GM12878 (cell line): Measurements from ENCODE around the gene ENOPH1. TPM values are rescaled to one million over a fixed set of nuclear protein-coding genes. Genes with fewer than 3 reads are reported as not detected.

Experiments used
- ATAC-seq: fragments of 200-7000 bp; cut with Tn5 transposase; 3 replicates; pipeline ENCODE4 v1.9.1; 2020; ENCODE audit warnings: mild to moderate bottlenecking, moderate library complexity
- BruUV-seq: library from RNA; stranded (reverse); fragments of 400-500 nt; replicated peaks from 2 replicates; lab custom pipeline; 2021; lab: Mats Ljungman, UMichigan
- CTCF ChIA-PET: fragments of 300-600 bp; sonication (Branson Sonifier 250); formaldehyde crosslinking; extraction: SDS; loops from one replicate; lab custom pipeline; 2021; ENCODE audit warnings: inconsistent platforms; lab: Yijun Ruan, JAX
- POLR2A ChIA-PET: fragments of 350-600 bp; formaldehyde crosslinking; extraction: SDS; loops from one replicate; lab custom pipeline; 2021; ENCODE audit warnings: inconsistent platforms; lab: Charles Lee
- RAD21 ChIA-PET: fragments of 300-600 bp; sonication (Branson Sonifier 250); formaldehyde crosslinking; loops from one replicate; lab custom pipeline; 2023; ENCODE audit warnings: antibody characterized with exemption; ENCODE audit not compliant: unreplicated experiment; lab: Charles Lee
- SMC1A ChIA-PET: fragments of 300-600 bp; sonication (Branson Sonifier 250); formaldehyde crosslinking; loops from one replicate; lab custom pipeline; 2023; ENCODE audit not compliant: unreplicated experiment, uncharacterized antibody; lab: Charles Lee
- DNase-seq: peaks from one replicate; pipeline ENCODE4 v3.0.0-alpha.2; 2011; ENCODE audit warnings: low read depth, low spot score
- FAIRE-seq: peaks from 3 replicates; lab custom pipeline; 2011; peaks lifted over from hg19 to GRCh38; lab: Jason Lieb, UNC
- H2AFZ ChIP-seq: 2 replicates; pipeline ENCODE4 v1.6.0; 2011; ENCODE audit warnings: low read depth, low read length, control low read depth; ENCODE audit not compliant: control insufficient read depth
- H3K27ac ChIP-seq: 2 replicates; pipeline ENCODE4 v1.5.1; 2011; ENCODE audit warnings: control low read depth; ENCODE audit not compliant: control insufficient read depth, insufficient read depth
- H3K27me3 ChIP-seq, 2 experiments: replicated peaks in 1 of 2; 2 replicates each; pipeline versions ENCODE4 v1.6.0 to v1.6.1; 2011; ENCODE audit warnings: low read length in 1 of 2; ENCODE audit not compliant: control insufficient read depth in 2 of 2, insufficient read depth in 2 of 2
- H3K36me3 ChIP-seq, 2 experiments: 2 replicates each; pipeline ENCODE4 v1.5.1; 2011; ENCODE audit warnings: low read length in 1 of 2; ENCODE audit not compliant: control insufficient read depth in 2 of 2, insufficient read depth in 2 of 2
- H3K4me1 ChIP-seq: 2 replicates; pipeline ENCODE4 v1.6.1; 2011; ENCODE audit warnings: mild to moderate bottlenecking, low read length, moderate library complexity, mixed read lengths; ENCODE audit not compliant: control insufficient read depth, insufficient read depth
- H3K4me2 ChIP-seq: 2 replicates; pipeline ENCODE4 v1.6.0; 2011; ENCODE audit warnings: control low read depth; ENCODE audit not compliant: control insufficient read depth, insufficient read depth
- H3K4me3 ChIP-seq: fragments of 200-600 bp; sonication (generic); 2 replicates; pipeline ENCODE4 v1.5.1; 2016
- H3K79me2 ChIP-seq: 2 replicates; pipeline ENCODE4 v1.6.0; 2011; ENCODE audit warnings: low read length; ENCODE audit not compliant: control insufficient read depth, insufficient read depth
- H3K9ac ChIP-seq: 2 replicates; pipeline ENCODE4 v1.8.0; 2011; ENCODE audit warnings: low read length, control low read depth, mixed read lengths; ENCODE audit not compliant: control insufficient read depth, insufficient read depth
- H3K9me3 ChIP-seq: replicated peaks from 3 replicates; pipeline ENCODE4 v1.5.1; 2011; ENCODE audit warnings: mild to moderate bottlenecking, low read length; ENCODE audit not compliant: control insufficient read depth, insufficient read depth
- H4K20me1 ChIP-seq: 2 replicates; pipeline ENCODE4 v1.6.0; 2011; ENCODE audit not compliant: control insufficient read depth, insufficient read depth
- CREM ChIP-seq: IDR thresholded peaks from 2 replicates; pipeline ENCODE4 v1.6.1; 2014; ENCODE audit warnings: antibody characterized with exemption, low read depth
- EZH2 ChIP-seq: IDR thresholded peaks from 2 replicates; pipeline ENCODE4 v1.6.1; 2012; ENCODE audit warnings: low read depth, mild to moderate bottlenecking, control low read depth, inconsistent platforms, low read length, borderline replicate concordance; ENCODE audit not compliant: control insufficient read depth
- GATAD2B ChIP-seq: fragments of 450-650 bp; conservative IDR thresholded peaks from 2 replicates; pipeline ENCODE4 v1.6.1; 2017; ENCODE audit warnings: low read depth, mild to moderate bottlenecking, moderate library complexity
- HDAC2 ChIP-seq: fragments of 200-600 bp; sonication (generic); IDR thresholded peaks from 2 replicates; pipeline ENCODE4 v1.6.1; 2017
- MEF2A ChIP-seq: IDR thresholded peaks from 2 replicates; pipeline ENCODE4 v1.6.1; 2011; ENCODE audit warnings: low read depth, mild to moderate bottlenecking, low read length, moderate library complexity; ENCODE audit not compliant: insufficient read depth
- MEF2B ChIP-seq: fragments of 450-650 bp; IDR thresholded peaks from 2 replicates; pipeline ENCODE4 v1.6.1; 2018; ENCODE audit warnings: mild to moderate bottlenecking, moderate library complexity; ENCODE audit not compliant: partially characterized antibody, poor library complexity, severe bottlenecking
- MYB ChIP-seq: fragments of 150-350 bp; IDR thresholded peaks from 2 replicates; pipeline ENCODE4 v1.6.1; 2014; ENCODE audit warnings: mild to moderate bottlenecking, low read depth, low read length, borderline replicate concordance
- NFIC ChIP-seq: IDR thresholded peaks from 2 replicates; pipeline ENCODE4 v1.6.1; 2012; ENCODE audit warnings: low read depth, mild to moderate bottlenecking, inconsistent platforms, low read length, moderate library complexity
- NFYB ChIP-seq: IDR thresholded peaks from 2 replicates; pipeline ENCODE4 v1.6.1; 2011; ENCODE audit warnings: low read depth, mild to moderate bottlenecking, low read length, improper control_type of control experiment, moderate library complexity; ENCODE audit not compliant: insufficient read depth
- RB1 ChIP-seq: fragments of 450-650 bp; formaldehyde crosslinking; IDR thresholded peaks from 2 replicates; pipeline ENCODE4 v1.6.1; 2017; ENCODE audit warnings: mild to moderate bottlenecking, borderline replicate concordance
- RBBP5 ChIP-seq: fragments of 200-600 bp; sonication (generic); conservative IDR thresholded peaks from 2 replicates; pipeline ENCODE4 v1.6.1; 2016
- SMAD5 ChIP-seq: IDR thresholded peaks from 2 replicates; pipeline ENCODE4 v1.6.1; 2016; ENCODE audit warnings: antibody characterized with exemption, low read depth
- SUPT20H ChIP-seq: IDR thresholded peaks from 2 replicates; pipeline ENCODE4 v1.6.1; 2011; ENCODE audit warnings: low read depth, mild to moderate bottlenecking, low read length, moderate library complexity, borderline replicate concordance; ENCODE audit not compliant: control insufficient read depth
- SUZ12 ChIP-seq: fragments of 200-600 bp; sonication (generic); IDR thresholded peaks from one replicate; pipeline ENCODE4 v1.6.1; 2018; ENCODE audit warnings: antibody characterized with exemption, mild to moderate bottlenecking; ENCODE audit not compliant: unreplicated experiment
- ZNF384 ChIP-seq: IDR thresholded peaks from 2 replicates; pipeline ENCODE4 v1.6.1; 2012; ENCODE audit warnings: low read depth, mild to moderate bottlenecking, low read length, improper control_type of control experiment, borderline replicate concordance
- ZNF622 ChIP-seq: fragments of 450-650 bp; IDR thresholded peaks from 2 replicates; pipeline ENCODE4 v1.6.1; 2017; ENCODE audit warnings: mild to moderate bottlenecking, inconsistent platforms
- ZZZ3 ChIP-seq: IDR thresholded peaks from 2 replicates; pipeline ENCODE4 v1.6.1; 2011; ENCODE audit warnings: low read depth; ENCODE audit not compliant: control insufficient read depth, insufficient read length
- WGBS: methylation state at CpG from one replicate; pipeline ENCODE4 v1.1.6; 2016; ENCODE audit warnings: low lambda C conversion rate; ENCODE audit not compliant: insufficient replicate concordance, insufficient coverage; ENCODE audit errors: missing lambda C conversion rate; 5-methylcytosine and 5-hydroxymethylcytosine counted together
- in situ Hi-C: fragments of 300-500 bp; cut with MboI; formaldehyde crosslinking; loops from 9 replicates; pipeline ENCODE4 v1.14.3; 2018; ENCODE audit warnings: mixed read lengths
- intact Hi-C: fragments of 100-400 bp; cut with micrococcal nuclease; formaldehyde crosslinking; loops from one replicate; pipeline ENCODE4 v1.14.2; 2022; ENCODE audit not compliant: unreplicated experiment
- polyA plus RNA-seq, 11 experiments: library from polyadenylated mRNA; depleted of rRNA in 4 of 11; unstranded in 6 of 11; stranded (reverse) in 5 of 11; fragments of >200 nt; fragmentation: Nextera tagmentation in 4 of 11; fragmentation: Illumina TruSeq in 1 of 11; extraction: Ambion mirVana in 4 of 11; extraction: Trizol in 1 of 11; gene quantifications; 1 replicate in 1 of 11; 2 replicates in 10 of 11; pipeline versions ENCODE4 v1.2.1 to v1.2.3, GENCODE V29; 2011 to 2016; ENCODE audit warnings: inconsistent platforms in 2 of 11, missing spikeins in 2 of 11, low read depth in 1 of 11
- total RNA-seq, 4 experiments: library from RNA; depleted of rRNA in 3 of 4; stranded (reverse); fragments of >200 nt in 3 of 4; fragmentation: Illumina TruSeq in 1 of 4; extraction: Trizol in 1 of 4; gene quantifications; 2 replicates each; pipeline versions ENCODE4 v1.2.1 to v1.2.3, GENCODE V29; 2013 to 2021
- TF ChIP-seq, protein P1 (sequence below): fragments of 450-650 bp; IDR thresholded peaks from 2 replicates; pipeline ENCODE4 v1.6.1; 2017; ENCODE audit warnings: low read depth, mild to moderate bottlenecking, moderate library complexity
- TF ChIP-seq, protein P2 (sequence below): IDR thresholded peaks from 2 replicates; pipeline ENCODE4 v1.6.1; 2011; ENCODE audit warnings: low read depth, mild to moderate bottlenecking, low read length, moderate library complexity, borderline replicate concordance; ENCODE audit errors: extremely low read depth

The ENOPH1 gene
- total and polyA plus RNA-seq, 10 of the 15 experiments (the other 5 are each of a cell fraction or from before 2014, with no cell fraction given): 24.4 to 83.6 (median 46.7) TPM

DNA sequence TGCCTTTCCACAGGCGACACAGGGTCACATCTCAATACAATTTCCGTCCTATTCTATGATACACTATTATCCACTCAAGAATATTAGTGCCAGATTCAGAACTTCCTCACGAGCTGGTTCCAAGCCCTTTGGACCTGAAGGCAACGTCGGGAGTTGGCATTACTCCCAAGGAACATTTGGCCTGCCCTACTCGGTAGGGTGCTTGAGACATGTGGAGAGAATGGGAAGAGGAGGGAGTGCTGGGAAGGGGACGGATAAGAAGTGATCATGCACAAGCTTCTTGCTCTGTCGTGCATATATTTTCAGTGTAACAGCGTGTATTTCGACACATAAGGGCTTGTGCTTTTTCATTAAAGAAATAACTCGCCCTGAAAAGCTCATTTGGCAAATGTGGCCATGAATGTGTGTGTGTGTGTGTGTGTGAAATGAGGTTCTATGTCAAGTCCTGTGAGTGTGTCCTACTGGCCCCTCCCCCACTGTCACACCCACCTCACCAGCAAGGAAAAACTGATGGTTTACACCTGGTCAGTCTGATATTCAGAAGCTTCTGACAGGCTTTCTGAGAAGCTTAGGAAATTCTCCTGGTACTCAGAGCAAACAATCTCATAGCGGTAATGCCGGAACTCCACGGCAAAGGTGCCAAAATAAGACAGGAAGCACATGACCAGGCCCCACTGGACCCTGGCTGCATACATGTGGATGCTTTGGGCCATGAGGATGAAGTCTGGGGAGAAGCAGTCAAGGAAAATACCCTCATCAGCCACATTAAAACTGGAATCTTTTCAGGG lies 54.8 kb downstream of the ENOPH1 start (continued):
- TF ChIP-seq MEF2A (no peak), MEF2B (no peak), MYB (no peak)

DNA sequence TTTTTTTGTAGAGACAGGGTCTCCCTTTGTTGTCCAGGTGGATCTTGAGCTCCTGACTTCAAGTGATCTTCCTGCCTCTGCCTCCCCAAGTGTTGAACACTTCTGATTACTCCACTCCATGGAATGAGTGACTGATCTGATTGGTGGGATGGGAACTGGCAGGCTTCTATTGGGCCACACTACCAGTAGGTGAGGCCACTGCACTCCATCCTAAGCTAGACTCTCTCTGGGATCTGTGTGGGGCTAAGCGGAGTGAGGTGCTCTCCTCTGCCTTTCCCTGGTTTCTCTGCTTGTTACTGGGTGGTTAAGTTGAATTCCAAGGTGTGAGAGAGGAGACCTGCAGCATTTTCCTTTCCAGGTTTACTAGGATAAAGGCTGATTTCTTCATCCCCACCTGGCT lies 58.7 kb downstream of the ENOPH1 start:
- intact Hi-C loops: no loop called here
- Histone ChIP-seq H2AFZ (no peak overlapping the region), H3K4me3 (no peak overlapping the region), H3K27me3 (no peaks in the 10 kb centered on the region; a peak in 2 of 4 replicates), H4K20me1 (no peaks in the 10 kb centered on the region), H3K79me2 (no peaks in the 10 kb centered on the region), H3K9me3 (no peaks in the 10 kb centered on the region), H3K27ac (no peak overlapping the region), H3K4me2 (no peak overlapping the region), H3K9ac (no peak overlapping the region), H3K36me3 (no peaks in the 10 kb centered on the region), H3K4me1 (no peaks in the 10 kb centered on the region)
- WGBS: 100% methylated on average over 1 of the region's 1 CpG
- no TSS peak for BruUV-seq
- ChIA-PET SMC1A (no interaction called here), CTCF (no interaction called here), RAD21 (no interaction called here), POLR2A (interaction anchor here (0.6 kb wide), 3 partner anchors 253 to 659 kb away, joined by 4 to 7 read pairs (median 4); no protein-coding TSS in a partner anchor)
- DNase-seq: no peak
- in situ Hi-C loops: no loop called here
- TF ChIP-seq ZZZ3: no peak
- TF ChIP-seq RB1: no peak
- no peak for TF ChIP-seq ZNF384
- TF ChIP-seq RBBP5: no peak
- TF ChIP-seq GATAD2B: no peak
- TF ChIP-seq ZNF622: no peak
- no peak for TF ChIP-seq HDAC2
- no peak for TF ChIP-seq EZH2
- TF ChIP-seq, protein P1, sequence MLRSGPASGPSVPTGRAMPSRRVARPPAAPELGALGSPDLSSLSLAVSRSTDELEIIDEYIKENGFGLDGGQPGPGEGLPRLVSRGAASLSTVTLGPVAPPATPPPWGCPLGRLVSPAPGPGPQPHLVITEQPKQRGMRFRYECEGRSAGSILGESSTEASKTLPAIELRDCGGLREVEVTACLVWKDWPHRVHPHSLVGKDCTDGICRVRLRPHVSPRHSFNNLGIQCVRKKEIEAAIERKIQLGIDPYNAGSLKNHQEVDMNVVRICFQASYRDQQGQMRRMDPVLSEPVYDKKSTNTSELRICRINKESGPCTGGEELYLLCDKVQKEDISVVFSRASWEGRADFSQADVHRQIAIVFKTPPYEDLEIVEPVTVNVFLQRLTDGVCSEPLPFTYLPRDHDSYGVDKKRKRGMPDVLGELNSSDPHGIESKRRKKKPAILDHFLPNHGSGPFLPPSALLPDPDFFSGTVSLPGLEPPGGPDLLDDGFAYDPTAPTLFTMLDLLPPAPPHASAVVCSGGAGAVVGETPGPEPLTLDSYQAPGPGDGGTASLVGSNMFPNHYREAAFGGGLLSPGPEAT: no peak
- TF ChIP-seq NFIC: no peak
- TF ChIP-seq SMAD5: no peak
- TF ChIP-seq SUZ12: no peak
- no peak for TF ChIP-seq SUPT20H
- no peak for TF ChIP-seq CREM
- TF ChIP-seq, protein P2, sequence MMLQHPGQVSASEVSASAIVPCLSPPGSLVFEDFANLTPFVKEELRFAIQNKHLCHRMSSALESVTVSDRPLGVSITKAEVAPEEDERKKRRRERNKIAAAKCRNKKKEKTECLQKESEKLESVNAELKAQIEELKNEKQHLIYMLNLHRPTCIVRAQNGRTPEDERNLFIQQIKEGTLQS: no peak
- no peak for TF ChIP-seq NFYB
- ATAC-seq: no peak
- no peak for FAIRE-seq
